A549 (cell line): Measurements from ENCODE around the gene CLASP2. TPM values are rescaled to one million over a fixed set of nuclear protein-coding genes. Genes with fewer than 3 reads are reported as not detected.
"Not testable (repeated sequence)": the region's sequence is repeated elsewhere in the genome, so short reads cannot be mapped to it uniquely, and the experiment has no call there.

ENCODE experiments used
- ATAC-seq, 2 experiments: fragments of 200-7000 bp in 1 of 2; fragments of >200 bp in 1 of 2; cut with Nextera tagmentation in 1 of 2; cut with Tn5 transposase in 1 of 2; 3 replicates each; pipeline versions ENCODE4 v1.8.0 to v1.9.1; 2018 to 2020; ENCODE audit warnings: mild to moderate bottlenecking in 1 of 2, moderate library complexity in 1 of 2
- CTCF ChIA-PET: fragments of 300-600 bp; sonication (Branson Sonifier 250); formaldehyde crosslinking; extraction: SDS; loops from one replicate; lab custom pipeline; 2021; ENCODE audit warnings: antibody characterized with exemption, inconsistent platforms; lab: Yijun Ruan, JAX
- POLR2A ChIA-PET: fragments of 350-600 bp; formaldehyde crosslinking; extraction: SDS; loops from one replicate; lab custom pipeline; 2021; ENCODE audit warnings: antibody characterized with exemption, inconsistent platforms; lab: Yijun Ruan, JAX
- DNase-seq, 2 experiments: peaks; one replicate each; pipeline versions ENCODE4 v3.0.0 to v3.0.0-alpha.2; 2011 to 2016; ENCODE audit warnings: low read depth in 1 of 2, low spot score in 1 of 2
- FAIRE-seq: peaks from 2 replicates; lab custom pipeline; 2011; peaks lifted over from hg19 to GRCh38; lab: Jason Lieb, UNC
- H3K27ac ChIP-seq, 2 experiments: fragments of >200 bp; sonication (Bioruptor Twin); formaldehyde crosslinking; 3 replicates each; pipeline ENCODE4 v1.5.1; 2016 to 2017
- H3K4me1 ChIP-seq: fragments of >200 bp; sonication (Bioruptor Twin); formaldehyde crosslinking; 3 replicates; pipeline ENCODE4 v1.6.1; 2016
- H3K4me2 ChIP-seq: fragments of >200 bp; sonication (Bioruptor Twin); formaldehyde crosslinking; 3 replicates; pipeline ENCODE4 v1.6.1; 2016
- H3K4me3 ChIP-seq: fragments of >200 bp; sonication (Bioruptor Twin); formaldehyde crosslinking; 3 replicates; pipeline ENCODE4 v1.5.1; 2016
- H3K9me3 ChIP-seq: fragments of >200 bp; sonication (Bioruptor Twin); formaldehyde crosslinking; 3 replicates; pipeline ENCODE4 v1.6.1; 2016
- CBX8 ChIP-seq: fragments of 200-600 bp; sonication (generic); IDR thresholded peaks from 2 replicates; pipeline ENCODE4 v1.6.1; 2016
- CHD2 ChIP-seq: fragments of 150-350 bp; IDR thresholded peaks from 2 replicates; pipeline ENCODE4 v1.6.1; 2014; ENCODE audit warnings: low read length; ENCODE audit not compliant: partially characterized antibody
- ESRRA ChIP-seq: fragments of 150-350 bp; IDR thresholded peaks from 2 replicates; pipeline ENCODE4 v1.6.1; 2014; ENCODE audit warnings: mild to moderate bottlenecking, low read length, borderline replicate concordance
- FOSL2 ChIP-seq, 2 experiments: fragments of 450-650 bp in 1 of 2; fragments of >200 bp in 1 of 2; sonication (Bioruptor Twin) in 1 of 2; formaldehyde crosslinking; IDR thresholded peaks; 2 replicates each; pipeline versions ENCODE4 v1.5.0 to v1.6.1; 2016 to 2020; ENCODE audit warnings: mild to moderate bottlenecking in 1 of 2, moderate library complexity in 1 of 2
- HES2 ChIP-seq: fragments of >200 bp; sonication (Bioruptor Twin); formaldehyde crosslinking; IDR thresholded peaks from 2 replicates; pipeline ENCODE4 v1.6.1; 2016
- KDM1A ChIP-seq: fragments of 200-600 bp; sonication (generic); IDR thresholded peaks from 2 replicates; pipeline ENCODE4 v1.6.1; 2016; ENCODE audit warnings: low read depth, mild to moderate bottlenecking
- NFE2L2 ChIP-seq: fragments of 150-350 bp; conservative IDR thresholded peaks from 2 replicates; pipeline ENCODE4 v1.6.1; 2014; ENCODE audit warnings: low read length
- NPAS2 ChIP-seq: fragments of 250-450 bp; sonication (Bioruptor Pico); IDR thresholded peaks from 2 replicates; pipeline ENCODE4 v1.8.0; 2022; ENCODE audit warnings: mild to moderate bottlenecking, moderate library complexity, borderline replicate concordance
- PHF8 ChIP-seq: fragments of 200-600 bp; sonication (generic); IDR thresholded peaks from 2 replicates; pipeline ENCODE4 v1.6.1; 2016; ENCODE audit warnings: low read depth, mild to moderate bottlenecking, antibody characterized with exemption, moderate library complexity, borderline replicate concordance
- POLR2A ChIP-seq: IDR thresholded peaks from 2 replicates; pipeline ENCODE4 v1.6.1; 2012; ENCODE audit warnings: mild to moderate bottlenecking, low read length
- POLR2AphosphoS2 ChIP-seq: conservative IDR thresholded peaks from 2 replicates; pipeline ENCODE4 v1.6.1; 2012; ENCODE audit warnings: low read length, improper control_type of control experiment, inconsistent platforms
- SREBF2 ChIP-seq: fragments of 450-650 bp; IDR thresholded peaks from 2 replicates; pipeline ENCODE4 v1.6.1; 2014; ENCODE audit warnings: mild to moderate bottlenecking, moderate library complexity
- TFCP2L1 ChIP-seq: fragments of 250-450 bp; sonication (Bioruptor Pico); IDR thresholded peaks from 2 replicates; pipeline ENCODE4 v1.5.0; 2021; ENCODE audit warnings: mild to moderate bottlenecking
- ZSCAN20 ChIP-seq: fragments of 250-450 bp; sonication (Bioruptor Pico); IDR thresholded peaks from 2 replicates; pipeline ENCODE4 v1.8.0; 2022; ENCODE audit warnings: mild to moderate bottlenecking, moderate library complexity
- whole genome bisulfite sequencing: methylation state at CpG from one replicate; pipeline ENCODE4 v1.1.6; 2017; ENCODE audit errors: missing lambda C conversion rate; 5-methylcytosine and 5-hydroxymethylcytosine counted together
- polyA plus RNA-seq, 4 experiments: library from polyadenylated mRNA; depleted of rRNA in 3 of 4; stranded (reverse); fragments of >200 nt; fragmentation: RNase III in 1 of 4; extraction: RNeasy Plus Mini Kit Qiagen cat#74134 plus additional on column Dnase treatment in 1 of 4; gene quantifications; 2 replicates in 3 of 4; 3 replicates in 1 of 4; pipeline ENCODE4 v1.2.3, GENCODE V29; 2011 to 2017
- TF ChIP-seq, protein P1 (sequence below): fragments of >200 bp; sonication (Bioruptor Twin); formaldehyde crosslinking; IDR thresholded peaks from 3 replicates; pipeline ENCODE4 v1.5.1; 2016
- TF ChIP-seq, protein P2 (sequence below): IDR thresholded peaks from 2 replicates; pipeline ENCODE4 v1.6.1; 2012
- TF ChIP-seq, protein P3 (sequence below): fragments of 150-350 bp; IDR thresholded peaks from 2 replicates; pipeline ENCODE4 v1.6.1; 2014; ENCODE audit warnings: low read depth, mild to moderate bottlenecking, low read length

The CLASP2 gene
- polyA plus RNA-seq, 2 of the 4 experiments (the other 2 are of a cell fraction), result 18.1 to 66.5 TPM

DNA sequence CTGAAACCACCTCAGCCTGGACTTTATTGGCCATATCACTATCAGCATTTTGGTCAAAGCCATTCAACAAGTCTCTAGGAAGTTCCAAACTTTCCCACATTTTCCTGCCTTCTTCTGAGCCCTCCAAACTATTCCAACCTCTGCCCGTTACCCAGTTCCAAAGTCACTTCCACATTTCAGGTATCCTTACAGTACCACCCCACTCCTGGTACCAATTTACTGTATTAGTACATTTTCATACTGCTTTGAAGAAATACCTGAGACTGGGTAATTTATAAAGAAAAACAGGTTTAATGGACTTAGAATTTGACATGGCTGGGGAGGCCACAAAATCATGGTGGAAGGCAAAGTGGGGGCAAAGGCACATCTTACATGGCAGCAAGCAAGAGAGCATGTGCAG lies 36.3 kb upstream of the CLASP2 start:
- H3K4me1 ChIP-seq, H3K4me2 ChIP-seq, POLR2A ChIA-PET, FAIRE-seq, ATAC-seq, H3K4me3 ChIP-seq, CTCF ChIA-PET, DNase-seq, H3K27ac ChIP-seq: not testable (repeated sequence)
- 5% methylated on average over 1 of the region's 1 CpG for WGBS
- peaks cover 22% of the 10 kb centered on the region for H3K9me3 ChIP-seq
- peak; percentile 46; the same call in 1 of the 2 replicates for TF ChIP-seq KDM1A

GRCh38 chr3:33751336-33751735 lies 33.3 kb upstream of the CLASP2 start:
- ChIA-PET CTCF (interaction anchor here (1.3 kb wide), 1 partner anchor 25 kb away, joined by 4 read pairs; no protein-coding TSS in a partner anchor), POLR2A (no interaction called here)
- no peak overlapping the region for H3K4me3 ChIP-seq
- DNase-seq (no peak), ATAC-seq (no peak), FAIRE-seq (peak; percentile 77)
- H3K9me3 ChIP-seq, result peaks cover 17% of the 10 kb centered on the region
- H3K27ac ChIP-seq, result no peak overlapping the region
- WGBS, result 64% methylated on average over 2 of the region's 2 CpGs
- TF ChIP-seq CHD2, result no peak
- H3K4me1 ChIP-seq, result no peaks in the 10 kb centered on the region
- no peak overlapping the region for H3K4me2 ChIP-seq

GRCh38 chr3:33750211-33750548 lies 32.1 kb upstream of the CLASP2 start:
- ATAC-seq (no peak), DNase-seq (no peak), FAIRE-seq (no peak)
- no peak overlapping the region for H3K4me2 ChIP-seq
- 0 out of 6 replicates have a peak overlapping the region, but pooled peaks of 1 of the 2 experiments have one; percentile 23 for H3K27ac ChIP-seq
- no peak overlapping the region for H3K4me3 ChIP-seq
- ChIA-PET CTCF (no interaction called here), POLR2A (no interaction called here)
- H3K9me3 ChIP-seq, result peaks cover 17% of the 10 kb centered on the region
- no peaks in the 10 kb centered on the region for H3K4me1 ChIP-seq
- 89% methylated on average over 3 of the region's 3 CpGs for WGBS
- TF ChIP-seq POLR2A, result no peak
- TF ChIP-seq PHF8, result no peak
- no peak for TF ChIP-seq ZSCAN20 (CRISPR knock-in tag)
- TF ChIP-seq ESRRA, result no peak
- no peak for TF ChIP-seq FOSL2 (IDR thresholded peaks at IDR 0.05)
- TF ChIP-seq FOSL2 (CRISPR knock-in tag; IDR thresholded peaks at IDR 0.05), result no peak
- no peak for TF ChIP-seq NPAS2 (CRISPR knock-in tag)
- TF ChIP-seq, protein P1, sequence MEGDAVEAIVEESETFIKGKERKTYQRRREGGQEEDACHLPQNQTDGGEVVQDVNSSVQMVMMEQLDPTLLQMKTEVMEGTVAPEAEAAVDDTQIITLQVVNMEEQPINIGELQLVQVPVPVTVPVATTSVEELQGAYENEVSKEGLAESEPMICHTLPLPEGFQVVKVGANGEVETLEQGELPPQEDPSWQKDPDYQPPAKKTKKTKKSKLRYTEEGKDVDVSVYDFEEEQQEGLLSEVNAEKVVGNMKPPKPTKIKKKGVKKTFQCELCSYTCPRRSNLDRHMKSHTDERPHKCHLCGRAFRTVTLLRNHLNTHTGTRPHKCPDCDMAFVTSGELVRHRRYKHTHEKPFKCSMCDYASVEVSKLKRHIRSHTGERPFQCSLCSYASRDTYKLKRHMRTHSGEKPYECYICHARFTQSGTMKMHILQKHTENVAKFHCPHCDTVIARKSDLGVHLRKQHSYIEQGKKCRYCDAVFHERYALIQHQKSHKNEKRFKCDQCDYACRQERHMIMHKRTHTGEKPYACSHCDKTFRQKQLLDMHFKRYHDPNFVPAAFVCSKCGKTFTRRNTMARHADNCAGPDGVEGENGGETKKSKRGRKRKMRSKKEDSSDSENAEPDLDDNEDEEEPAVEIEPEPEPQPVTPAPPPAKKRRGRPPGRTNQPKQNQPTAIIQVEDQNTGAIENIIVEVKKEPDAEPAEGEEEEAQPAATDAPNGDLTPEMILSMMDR, result no peak
- TF ChIP-seq, protein P2, sequence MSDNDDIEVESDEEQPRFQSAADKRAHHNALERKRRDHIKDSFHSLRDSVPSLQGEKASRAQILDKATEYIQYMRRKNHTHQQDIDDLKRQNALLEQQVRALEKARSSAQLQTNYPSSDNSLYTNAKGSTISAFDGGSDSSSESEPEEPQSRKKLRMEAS, result no peak
- TF ChIP-seq NFE2L2, result no peak
- TF ChIP-seq, protein P3, sequence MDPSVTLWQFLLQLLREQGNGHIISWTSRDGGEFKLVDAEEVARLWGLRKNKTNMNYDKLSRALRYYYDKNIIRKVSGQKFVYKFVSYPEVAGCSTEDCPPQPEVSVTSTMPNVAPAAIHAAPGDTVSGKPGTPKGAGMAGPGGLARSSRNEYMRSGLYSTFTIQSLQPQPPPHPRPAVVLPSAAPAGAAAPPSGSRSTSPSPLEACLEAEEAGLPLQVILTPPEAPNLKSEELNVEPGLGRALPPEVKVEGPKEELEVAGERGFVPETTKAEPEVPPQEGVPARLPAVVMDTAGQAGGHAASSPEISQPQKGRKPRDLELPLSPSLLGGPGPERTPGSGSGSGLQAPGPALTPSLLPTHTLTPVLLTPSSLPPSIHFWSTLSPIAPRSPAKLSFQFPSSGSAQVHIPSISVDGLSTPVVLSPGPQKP, result no peak
- no peak for TF ChIP-seq CBX8
- TF ChIP-seq TFCP2L1 (CRISPR knock-in tag), result no peak
- TF ChIP-seq HES2, result no peak
- TF ChIP-seq CHD2, result no peak
- TF ChIP-seq SREBF2, result no peak
- no peak for TF ChIP-seq POLR2AphosphoS2
- TF ChIP-seq, all 56 proteins: peak for 0
